Stimulated activated CD4-positive, alpha-beta T cell treated with anti-CD3 and anti-CD28 coated beads, Interleukin-4, amount 100 ng/mL, for 24 hours (primary cell): ENCODE data around the gene KRCC1.
"Not testable (repeated sequence)": the region's sequence is repeated elsewhere in the genome, so short reads cannot be mapped to it uniquely, and the experiment has no call there.

Source experiments
- DNase-seq: peaks from one replicate; pipeline ENCODE4 v3.0.0-alpha.2; 2020

Gene KRCC1

GRCh38 chr2:87994304-87994850 is 61.2 kb downstream of the KRCC1 start:
- not testable (repeated sequence) for DNase-seq

GRCh38 chr2:87992569-87992968 is 63.0 kb downstream of the KRCC1 start:
- DNase-seq, result not testable (repeated sequence)

- DNase-seq, result not testable (repeated sequence)
These were observed 68.1 kb downstream of the KRCC1 start for GRCh38 chr2:87987473-87987872.

DNA sequence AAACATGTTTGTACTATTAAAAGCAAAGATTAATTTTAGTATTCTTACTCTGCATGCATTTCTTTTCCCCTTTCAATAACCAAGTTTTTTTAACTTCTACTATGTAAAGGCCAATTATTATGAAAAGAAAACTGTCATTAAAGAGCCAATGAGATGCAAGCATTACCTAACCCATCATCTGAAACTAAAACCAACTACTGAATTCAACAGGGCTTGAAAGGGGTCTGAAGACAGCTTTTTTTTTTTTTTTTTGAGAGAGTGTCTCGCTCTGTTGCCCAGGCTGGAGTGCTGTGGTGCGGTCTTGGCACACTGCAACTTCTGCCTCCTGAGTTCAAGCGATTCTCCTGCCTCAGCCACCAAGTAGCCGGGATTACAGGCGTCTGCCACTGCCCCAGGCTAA is 69.7 kb downstream of the KRCC1 start:
- DNase-seq, result not testable (repeated sequence)

GRCh38 chr2:87981182-87981581 is 74.4 kb downstream of the KRCC1 start:
- not testable (repeated sequence) for DNase-seq
